Urothelium cell line (cell line): ENCODE measurements around the gene P2RX2.

Experiments used
- DNase-seq: peaks from one replicate; pipeline ENCODE4 v3.0.0; 2011; ENCODE audit warnings: low spot score, mixed read lengths
- FAIRE-seq: peaks from 2 replicates; lab custom pipeline; 2011; peaks lifted over from hg19 to GRCh38; lab: Jason Lieb, UNC

The P2RX2 gene

GRCh38 chr12:132618683-132619043 is at the start of gene P2RX2:
TSS of gene P2RX2 (plus strand) at chr12:132618776. CDS start at chr12:132618817, 41 bp downstream.
- no peak for FAIRE-seq
- DNase-seq = no peak

GRCh38 chr12:132568826-132569480 is 49.6 kb upstream of the P2RX2 start:
- FAIRE-seq = no peak

GRCh38 chr12:132569856-132570480 is 48.6 kb upstream of the P2RX2 start:
- FAIRE-seq (no peak), DNase-seq (no peak)

More at GRCh38 chr12:132568826-132569480, 49.6 kb upstream of the P2RX2 start:
- DNase-seq = no peak

GRCh38 chr12:132570635-132571034 is 47.9 kb upstream of the P2RX2 start:
- DNase-seq (no peak), FAIRE-seq (no peak)

- no peak for DNase-seq
- no peak for FAIRE-seq
These were observed 47.5 kb upstream of the P2RX2 start for GRCh38 chr12:132571051-132571450.

- FAIRE-seq (no peak), DNase-seq (no peak)
These were observed 47.0 kb upstream of the P2RX2 start for GRCh38 chr12:132571598-132571997.

GRCh38 chr12:132572106-132572505 is 46.5 kb upstream of the P2RX2 start:
- DNase-seq (no peak), FAIRE-seq (no peak)

GRCh38 chr12:132572801-132573760 is 45.5 kb upstream of the P2RX2 start:
- FAIRE-seq (no peak), DNase-seq (no peak)

GRCh38 chr12:132574271-132574996 is 44.1 kb upstream of the P2RX2 start:
- FAIRE-seq (no peak), DNase-seq (no peak)

- DNase-seq = no peak
- FAIRE-seq = no peak
These were observed 42.9 kb upstream of the P2RX2 start for GRCh38 chr12:132575661-132576060.

GRCh38 chr12:132576701-132577100 is 41.9 kb upstream of the P2RX2 start:
- FAIRE-seq = no peak
- DNase-seq = no peak

- no peak for FAIRE-seq
- no peak for DNase-seq
These were observed 41.2 kb upstream of the P2RX2 start for GRCh38 chr12:132577191-132577920.

GRCh38 chr12:132578118-132578517 is 40.5 kb upstream of the P2RX2 start:
- DNase-seq = no peak
- FAIRE-seq = no peak

- DNase-seq (no peak), FAIRE-seq (no peak)
These were observed 39.8 kb upstream of the P2RX2 start for GRCh38 chr12:132578826-132579225.

GRCh38 chr12:132579744-132580143 is 38.8 kb upstream of the P2RX2 start:
- FAIRE-seq = no peak
- no peak for DNase-seq

GRCh38 chr12:132580701-132581292 is 37.8 kb upstream of the P2RX2 start:
- DNase-seq (no peak), FAIRE-seq (no peak)

GRCh38 chr12:132581348-132582057 is 37.1 kb upstream of the P2RX2 start:
- DNase-seq = no peak
- no peak for FAIRE-seq

GRCh38 chr12:132582058-132582420 is 36.5 kb upstream of the P2RX2 start:
- no peak for DNase-seq
- FAIRE-seq = no peak
